HG03439 (cell line): ENCODE measurements around the gene PDZRN4.
"Not testable (repeated sequence)": the region's sequence is repeated elsewhere in the genome, so short reads cannot be mapped to it uniquely, and the experiment has no call there.

ENCODE experiments used
- ATAC-seq: cut with Tn5 transposase; IDR thresholded peaks from one replicate; pipeline ENCODE4 v1.9.1; 2021; ENCODE audit warnings: mild to moderate bottlenecking, moderate library complexity; ENCODE audit not compliant: unreplicated experiment

The PDZRN4 gene

GRCh38 chr12:41504976-41505375, 316.9 kb downstream of the PDZRN4 start:
- no peak for ATAC-seq

DNA sequence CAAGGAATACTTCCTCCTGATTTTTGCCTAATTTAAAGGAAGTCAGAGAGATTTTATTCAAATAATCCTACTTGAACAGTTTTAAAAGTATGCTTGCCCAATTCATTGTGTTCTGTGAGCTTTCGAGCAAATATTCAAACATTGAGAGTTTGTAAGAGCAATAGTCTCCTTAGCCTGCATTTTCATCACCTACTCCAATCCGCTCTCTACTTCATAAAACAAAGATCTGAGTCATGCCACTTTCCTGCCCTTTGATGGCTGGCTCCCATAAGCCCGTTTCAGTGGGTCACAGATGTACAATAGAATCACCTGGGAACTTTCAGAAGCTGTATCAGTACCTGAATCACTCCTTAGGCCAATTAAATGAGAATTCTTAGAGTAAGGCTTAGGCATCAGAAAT, 319.2 kb downstream of the PDZRN4 start:
- ATAC-seq = no peak

- ATAC-seq = no peak
These were observed 321.3 kb downstream of the PDZRN4 start for GRCh38 chr12:41509271-41510055.

DNA sequence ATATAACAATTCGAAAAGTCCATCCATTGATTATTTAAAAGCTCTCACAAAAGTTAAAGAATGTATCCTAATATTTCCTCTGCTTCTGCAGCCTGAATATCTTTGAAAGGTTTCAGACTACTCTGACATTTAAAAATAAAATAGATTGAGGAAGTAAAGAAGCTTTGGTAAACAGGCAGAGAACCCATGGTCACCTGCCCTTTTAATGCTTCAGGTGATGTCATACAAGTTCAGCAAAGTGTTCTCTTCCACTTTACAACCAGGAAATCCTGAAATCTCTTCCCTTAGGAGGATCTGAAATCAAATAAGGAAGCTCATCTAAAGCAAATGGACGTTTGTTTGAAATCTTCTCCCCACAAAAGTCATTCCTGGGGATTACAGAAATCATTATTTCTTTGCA, 322.4 kb downstream of the PDZRN4 start:
- ATAC-seq = no peak

GRCh38 chr12:41511247-41511646, 323.1 kb downstream of the PDZRN4 start:
- ATAC-seq = no peak

- no peak for ATAC-seq
These were observed 324.4 kb downstream of the PDZRN4 start for GRCh38 chr12:41512497-41512896.

- no peak for ATAC-seq
These were observed 326.1 kb downstream of the PDZRN4 start for GRCh38 chr12:41514021-41514777.

DNA sequence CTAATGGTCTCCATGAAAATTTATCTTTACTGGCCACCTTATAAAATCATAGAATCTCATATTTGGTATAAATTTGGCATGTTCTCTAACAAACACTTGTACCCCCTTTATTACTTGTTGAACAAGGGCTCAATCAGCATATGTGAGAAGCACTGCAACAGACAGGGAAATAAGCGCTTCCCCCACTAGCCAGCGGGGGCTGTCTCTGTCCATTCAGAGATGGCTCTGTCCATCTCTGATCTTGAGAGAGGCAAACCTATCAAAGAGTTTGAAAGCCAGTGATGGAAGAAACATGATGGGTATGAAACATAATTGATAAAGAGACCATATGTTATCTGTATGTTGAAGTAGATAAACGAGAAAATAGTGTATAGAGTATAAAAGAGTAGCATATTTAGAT, 326.8 kb downstream of the PDZRN4 start:
- no peak for ATAC-seq

DNA sequence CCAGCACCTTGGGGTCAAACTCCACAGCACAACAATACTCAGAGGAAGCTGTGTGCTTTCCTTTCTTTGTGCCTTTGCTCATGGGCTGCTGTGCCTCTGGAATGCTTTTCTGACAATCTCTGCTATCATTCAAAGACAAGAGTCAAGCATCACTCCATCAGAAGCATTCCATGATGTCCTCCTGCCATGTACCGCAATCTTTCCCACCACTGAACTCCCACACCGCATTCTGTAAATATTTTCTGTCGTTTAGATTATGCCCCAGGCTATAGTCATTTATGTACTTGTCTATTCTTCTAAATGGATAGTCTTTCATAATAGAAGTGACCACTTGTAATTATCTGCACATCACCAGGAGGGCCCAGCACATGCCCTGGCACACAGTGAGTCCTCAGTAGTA, 327.8 kb downstream of the PDZRN4 start:
- no peak for ATAC-seq

DNA sequence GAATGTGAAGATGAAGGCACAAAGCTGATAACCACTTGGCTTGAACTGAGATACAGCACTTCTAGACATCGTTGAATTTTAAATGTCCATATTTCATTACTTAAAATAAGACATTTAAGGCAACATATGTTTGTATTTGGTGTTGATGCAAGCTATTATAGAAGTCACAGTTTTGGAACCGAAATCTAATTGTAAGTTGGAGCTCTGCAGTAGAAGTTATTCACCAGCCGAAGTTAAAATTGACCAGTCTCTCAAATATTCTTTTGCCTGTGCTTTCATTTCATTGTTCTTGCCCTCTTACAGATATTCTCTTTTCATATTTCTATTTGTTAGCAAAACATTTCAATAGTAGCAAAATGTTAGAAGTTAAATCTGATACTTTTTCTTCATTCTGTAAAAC, 332.7 kb downstream of the PDZRN4 start:
- no peak for ATAC-seq

DNA sequence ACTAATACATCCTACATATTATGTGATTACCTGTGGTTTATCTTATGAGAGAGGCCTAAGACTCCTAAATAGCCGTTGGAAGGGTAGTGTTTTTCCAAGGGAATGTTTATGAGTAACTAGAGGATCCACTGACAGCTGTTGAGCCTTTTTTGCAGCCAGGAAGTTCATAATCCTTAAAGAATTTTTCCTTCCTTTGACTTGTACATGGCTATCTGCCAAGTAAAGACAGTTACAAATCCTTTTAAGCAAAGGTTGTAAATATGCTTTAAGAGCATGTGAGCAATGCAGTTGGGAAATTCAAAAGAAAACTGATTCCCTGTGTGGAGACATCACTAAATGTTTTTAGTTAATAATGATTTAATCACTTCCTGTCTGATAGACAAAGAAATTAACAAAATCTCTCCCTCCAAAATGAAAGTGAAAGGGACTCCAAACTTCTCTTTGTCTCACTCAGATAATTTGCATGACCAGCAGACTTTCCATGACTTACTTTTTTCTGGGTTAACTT, 333.8 kb downstream of the PDZRN4 start:
- no peak for ATAC-seq

- ATAC-seq = no peak
These were observed 338.9 kb downstream of the PDZRN4 start for GRCh38 chr12:41527062-41527461.

GRCh38 chr12:41527534-41528116, 339.5 kb downstream of the PDZRN4 start:
- no peak for ATAC-seq

DNA sequence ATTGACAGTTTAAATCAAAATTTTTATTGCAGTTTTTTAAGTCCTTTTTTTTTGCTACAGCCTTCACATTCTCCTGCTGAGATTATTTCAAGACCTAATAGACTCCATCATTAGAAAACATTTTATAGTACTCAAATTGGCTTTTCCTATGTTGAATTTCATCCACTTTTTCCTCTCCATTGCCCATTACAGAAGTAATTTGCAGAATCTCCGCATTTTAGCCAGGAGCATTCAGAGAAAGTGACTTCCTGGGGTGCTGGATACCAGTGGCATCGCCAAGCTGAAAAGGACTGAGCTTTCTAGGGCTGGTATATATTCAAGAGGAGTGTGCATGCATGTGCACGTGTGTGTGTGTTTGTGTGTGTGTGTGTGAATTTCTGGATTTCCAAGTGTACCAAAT, 340.8 kb downstream of the PDZRN4 start:
- ATAC-seq = no peak

DNA sequence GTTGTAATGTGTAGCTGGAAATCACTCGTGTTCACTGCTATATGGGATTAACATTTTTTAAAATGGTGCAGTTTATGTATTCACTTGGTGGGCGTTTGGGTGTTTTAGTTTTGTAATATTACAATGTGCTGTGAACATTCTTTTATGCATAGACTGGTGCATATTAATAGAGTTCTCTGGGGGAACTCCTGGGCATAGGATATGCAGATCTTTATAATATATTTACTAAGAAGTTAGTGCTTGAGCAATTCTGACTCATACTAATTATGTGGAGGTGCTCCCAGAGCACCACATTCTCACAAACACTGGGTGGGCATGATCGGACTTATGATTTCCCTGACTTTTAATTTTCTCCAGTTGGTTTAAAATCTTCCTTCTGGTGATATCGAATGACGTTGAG, 342.3 kb downstream of the PDZRN4 start:
- no peak for ATAC-seq

DNA sequence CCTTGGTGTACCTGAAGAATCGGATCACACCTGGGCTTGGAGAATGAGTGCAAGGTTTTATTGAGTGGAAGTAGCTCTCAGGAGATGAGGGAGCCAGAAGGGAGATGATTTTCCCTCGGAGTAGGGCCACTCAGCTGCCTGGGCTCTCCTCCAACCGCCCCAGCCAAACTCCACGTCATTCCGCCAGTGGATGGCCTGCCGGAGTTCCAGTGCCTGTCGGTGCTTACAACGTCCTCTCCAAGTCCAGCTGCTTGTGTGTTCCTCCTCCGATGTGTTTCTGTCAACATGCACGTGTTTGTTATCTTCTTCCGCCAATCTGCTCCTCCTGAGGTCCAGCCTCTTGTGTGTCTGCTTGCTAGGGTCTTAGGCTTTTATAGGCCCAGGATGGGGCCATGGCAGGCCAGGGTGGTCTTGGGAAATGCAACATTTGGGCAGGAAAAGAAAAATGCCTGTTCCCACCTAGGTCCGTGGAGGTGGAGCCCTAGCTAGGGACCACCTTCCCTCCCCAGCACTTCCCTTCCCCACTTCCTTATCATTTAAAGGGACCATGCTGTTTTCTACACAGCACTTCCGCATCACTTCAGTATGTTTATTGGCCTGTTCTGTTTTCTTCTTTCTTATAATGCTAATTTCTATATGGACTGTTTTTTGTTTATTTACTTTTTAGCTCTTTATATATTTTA, 343.2 kb downstream of the PDZRN4 start:
- ATAC-seq = no peak

DNA sequence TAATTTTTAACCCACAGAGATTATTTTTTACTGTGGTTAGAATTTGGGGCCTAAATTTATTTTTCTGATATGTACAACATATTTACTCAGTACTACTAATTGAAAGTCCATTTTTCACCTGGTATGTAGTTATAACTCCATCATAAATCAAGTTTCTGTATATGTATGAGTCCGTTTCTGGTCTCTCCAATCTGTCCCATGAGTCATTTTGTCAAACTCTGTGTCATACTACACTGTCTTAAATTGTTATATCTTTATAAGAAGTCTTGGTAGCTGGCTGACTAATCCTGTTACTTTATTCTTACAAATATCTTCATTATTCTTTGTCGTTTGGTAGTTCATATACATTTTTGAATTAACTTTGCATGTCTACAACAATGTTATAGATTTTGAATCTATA, 344.0 kb downstream of the PDZRN4 start:
- no peak for ATAC-seq

DNA sequence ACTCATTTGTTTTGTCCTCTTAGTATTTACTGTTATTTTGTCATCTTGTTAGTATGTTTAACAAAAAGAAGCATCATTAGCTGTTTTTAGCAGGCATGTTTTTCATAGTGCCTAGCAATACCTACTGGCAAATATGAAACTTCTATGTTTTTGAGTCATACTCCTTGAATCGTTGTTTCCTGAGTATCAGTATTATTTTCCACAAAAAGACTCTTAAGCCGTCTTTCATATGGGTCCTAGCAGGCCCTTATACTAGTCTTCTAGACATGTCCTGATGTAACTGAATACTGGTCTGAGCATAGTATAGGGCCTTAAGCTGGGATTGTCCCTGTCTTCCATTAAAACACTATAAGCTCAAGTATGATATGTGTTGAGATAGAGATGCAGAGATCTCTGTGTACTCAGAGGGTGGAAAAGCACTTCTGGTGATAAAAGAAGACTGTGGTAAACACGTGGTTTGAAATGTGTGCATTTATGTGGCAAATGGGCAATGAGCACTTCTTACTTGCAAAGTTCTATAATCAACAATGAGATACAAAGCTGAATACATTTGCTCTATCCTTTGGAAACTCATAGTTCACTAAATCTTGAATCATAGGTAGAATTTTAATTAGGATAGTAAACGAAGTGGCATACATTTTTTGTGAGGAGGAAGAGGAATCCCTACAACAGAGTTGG, 348.8 kb downstream of the PDZRN4 start:
- no peak for ATAC-seq

- ATAC-seq = no peak
These were observed 349.4 kb downstream of the PDZRN4 start for GRCh38 chr12:41537522-41537921.

DNA sequence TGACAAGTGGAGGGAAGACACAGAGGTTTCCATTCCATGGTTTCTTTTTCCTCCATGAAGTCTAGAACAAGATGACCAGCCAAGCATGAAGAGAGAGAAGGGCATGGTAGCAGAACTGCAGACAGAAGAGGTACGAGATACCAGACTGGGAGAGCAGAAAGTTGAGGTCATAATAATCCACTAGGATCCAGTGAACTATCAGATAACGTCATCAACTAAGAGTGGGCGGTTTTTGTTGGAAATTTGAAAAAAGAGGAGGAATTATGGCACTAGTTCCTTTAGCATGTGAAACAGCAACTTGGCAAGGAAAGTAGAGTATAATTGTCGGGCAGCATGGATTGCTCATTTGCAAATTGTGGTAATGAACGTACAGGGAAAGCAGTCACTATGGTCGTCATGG, 357.6 kb downstream of the PDZRN4 start:
- no peak for ATAC-seq

DNA sequence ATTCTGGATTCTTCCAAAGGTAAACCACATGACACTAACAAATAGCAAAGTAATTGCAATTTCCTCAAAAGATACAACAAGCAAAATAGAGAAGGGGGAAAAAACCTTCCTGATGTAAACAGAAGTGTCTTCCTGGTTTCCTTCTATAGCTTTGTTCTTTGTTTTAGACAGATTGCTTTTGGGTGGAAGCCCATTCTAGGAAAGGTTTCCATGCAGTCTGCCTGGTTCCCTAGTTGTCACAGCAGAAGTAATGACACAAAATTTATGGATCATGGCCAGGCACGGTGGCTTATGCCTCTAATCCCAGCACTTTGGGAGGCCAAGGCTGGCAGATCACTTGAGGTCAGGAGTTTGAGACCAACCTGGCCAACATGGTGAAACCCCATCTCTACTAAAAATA, 359.0 kb downstream of the PDZRN4 start:
- not testable (repeated sequence) for ATAC-seq
